RCC 7860 (cell line): ENCODE measurements around the gene ST6GALNAC1.
"Not testable (repeated sequence)": the region's sequence is repeated elsewhere in the genome, so short reads cannot be mapped to it uniquely, and the experiment has no call there.

Source experiments
- DNase-seq: peaks from one replicate; pipeline ENCODE4 v3.0.0-alpha.2; 2015; ENCODE audit warnings: low spot score
- FAIRE-seq: peaks from 2 replicates; lab custom pipeline; 2012; peaks lifted over from hg19 to GRCh38; lab: Jason Lieb, UNC

The ST6GALNAC1 gene

DNA sequence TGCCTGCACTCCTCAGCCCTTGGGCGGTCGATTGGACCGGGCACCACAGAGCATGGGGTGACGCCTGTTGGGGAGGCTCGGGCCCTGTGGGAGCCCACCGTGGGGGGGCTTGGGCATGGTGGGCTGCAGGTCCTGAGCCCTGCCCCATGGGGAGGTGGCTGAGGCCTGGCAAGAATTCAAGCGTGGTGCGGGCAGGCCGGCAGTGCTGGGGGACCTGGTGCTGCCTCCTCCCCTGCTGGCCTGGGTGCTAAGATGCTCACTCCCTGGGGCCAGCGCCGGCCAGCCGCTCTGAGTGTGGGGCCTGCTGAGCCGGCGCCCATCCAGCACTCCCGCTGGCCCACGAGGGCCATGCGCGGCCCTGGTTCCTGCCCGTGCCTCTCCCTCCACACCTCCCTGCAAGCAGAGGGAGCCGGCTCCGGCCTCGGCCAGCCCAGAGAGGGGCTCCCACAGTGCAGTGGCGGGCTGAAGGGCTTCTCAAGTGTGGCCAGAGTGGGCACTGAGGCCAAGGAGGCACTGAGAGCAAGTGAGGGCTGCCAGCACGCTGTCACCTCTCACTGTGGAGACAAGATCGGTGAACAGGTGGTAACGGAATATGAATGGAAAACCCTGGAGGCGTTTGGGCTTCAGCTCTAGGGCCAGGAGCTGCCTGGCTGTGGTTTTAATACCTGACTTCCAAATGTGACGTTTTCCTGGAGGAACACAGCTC, 28.5 kb downstream of the ST6GALNAC1 start:
- DNase-seq = no peak
- no peak for FAIRE-seq

DNA sequence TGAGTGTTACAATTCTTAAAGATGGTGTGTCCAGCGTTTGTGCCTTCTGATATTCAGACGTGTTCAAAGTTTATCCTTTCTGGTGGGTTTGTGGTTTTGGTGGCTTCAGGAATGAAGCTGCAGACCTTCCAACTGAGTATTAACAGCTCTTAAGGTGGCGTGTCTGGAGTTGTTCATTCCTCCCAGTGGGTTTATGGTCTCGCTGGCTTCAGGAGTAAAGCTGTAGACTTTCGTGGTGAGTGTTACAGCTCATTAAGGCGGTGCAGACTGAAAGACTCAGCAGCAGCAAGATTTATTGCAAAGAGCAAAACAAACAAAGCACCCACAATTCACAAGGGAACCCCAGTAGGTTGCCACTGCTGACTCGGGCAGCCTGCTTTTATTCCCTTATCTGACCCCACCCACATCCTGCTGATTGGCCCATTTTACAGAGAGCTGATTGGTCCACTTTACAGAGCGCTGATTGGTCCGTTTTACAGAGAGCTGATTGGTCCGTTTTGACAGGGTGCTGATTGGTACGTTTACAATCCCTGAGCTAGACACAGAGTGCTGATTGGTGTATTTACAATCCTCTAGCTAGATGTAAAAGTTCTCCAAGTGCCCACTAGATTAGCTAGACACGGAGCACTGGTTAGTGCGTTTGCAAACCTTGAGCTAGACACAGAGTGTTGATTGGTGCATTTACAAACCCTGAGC, 29.3 kb downstream of the ST6GALNAC1 start:
- not testable (repeated sequence) for DNase-seq, FAIRE-seq

DNA sequence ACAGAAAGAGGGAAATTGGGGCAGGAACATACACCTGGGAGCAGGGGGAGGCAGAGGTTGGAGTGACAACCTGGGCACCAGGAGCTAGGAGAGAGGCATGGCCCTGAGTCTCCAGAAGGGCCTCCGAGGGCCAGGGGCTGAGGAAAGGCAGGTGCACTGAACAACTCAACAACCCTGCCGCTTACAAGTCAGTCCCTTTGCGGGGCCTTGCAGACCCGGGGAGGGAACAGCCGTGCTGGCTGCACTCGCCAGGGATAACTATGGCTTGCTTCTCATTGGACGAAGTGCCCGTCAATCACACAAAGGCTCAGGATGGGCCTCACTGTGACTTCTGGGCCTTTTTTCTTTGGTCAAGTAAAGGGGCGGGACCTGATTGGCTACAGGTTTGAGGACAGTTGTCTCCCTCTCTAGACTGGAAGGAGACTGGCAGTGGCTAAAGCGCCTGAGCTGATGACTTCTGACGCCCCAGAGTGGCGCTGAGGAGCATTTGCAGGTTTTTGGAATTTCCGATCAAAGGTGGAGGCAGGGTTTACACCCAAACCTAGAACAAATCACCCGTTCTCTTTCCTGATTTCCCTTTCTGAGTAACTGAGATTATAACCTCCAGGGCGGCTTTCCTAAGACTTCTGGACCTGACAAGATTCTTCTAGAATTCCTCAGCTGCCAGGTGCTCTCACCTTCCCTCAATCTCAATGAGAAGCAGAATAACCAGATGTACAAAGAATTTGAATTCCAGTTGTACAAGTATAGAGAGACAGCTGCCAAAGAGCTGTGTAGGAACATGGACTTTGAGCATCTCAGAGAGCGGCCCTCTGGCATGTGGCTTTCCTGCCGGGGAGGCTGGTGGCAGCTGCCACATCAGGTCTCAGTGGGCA, 30.3 kb downstream of the ST6GALNAC1 start:
- no peak for DNase-seq
- no peak for FAIRE-seq

DNA sequence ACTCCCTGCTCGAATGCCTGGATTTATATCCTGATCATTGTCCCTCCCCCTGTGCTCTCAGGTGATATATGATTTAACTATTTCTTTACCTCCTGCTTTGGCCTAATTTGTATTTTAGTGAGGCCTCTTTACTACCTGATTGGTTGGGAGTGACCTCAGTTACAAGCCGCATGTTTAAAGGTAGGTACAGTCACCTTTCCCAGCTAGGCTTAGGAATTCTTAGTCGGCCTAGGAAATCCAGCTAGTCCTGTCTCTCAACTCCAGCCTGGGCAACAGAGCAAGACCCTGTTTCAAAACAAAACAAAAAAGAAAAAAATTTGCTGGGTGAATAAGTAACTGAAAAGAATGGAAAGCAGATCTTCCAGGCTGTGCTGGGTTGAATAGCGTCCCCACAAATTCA, 31.1 kb downstream of the ST6GALNAC1 start:
- DNase-seq (no peak), FAIRE-seq (no peak)

DNA sequence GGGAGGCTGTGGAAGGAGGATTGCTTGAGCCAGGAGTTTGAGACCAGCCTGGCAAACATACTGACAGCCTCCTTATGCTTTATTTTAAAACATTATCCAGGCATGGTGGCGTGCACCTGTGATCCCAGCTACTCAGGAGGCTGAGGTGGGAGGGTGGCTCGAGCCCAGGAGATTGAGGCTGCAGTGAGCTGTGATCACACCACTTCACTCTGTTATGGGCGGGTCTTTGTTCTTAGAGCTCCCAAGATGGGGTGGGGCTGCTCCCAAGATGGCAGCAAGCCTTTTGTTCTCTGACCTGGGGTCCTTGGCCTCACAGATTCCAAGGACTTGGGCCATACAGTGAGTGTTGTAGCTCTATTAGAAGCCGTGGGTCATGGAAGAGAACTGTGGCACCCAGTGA, 31.8 kb downstream of the ST6GALNAC1 start:
- no peak for FAIRE-seq
- no peak for DNase-seq

DNA sequence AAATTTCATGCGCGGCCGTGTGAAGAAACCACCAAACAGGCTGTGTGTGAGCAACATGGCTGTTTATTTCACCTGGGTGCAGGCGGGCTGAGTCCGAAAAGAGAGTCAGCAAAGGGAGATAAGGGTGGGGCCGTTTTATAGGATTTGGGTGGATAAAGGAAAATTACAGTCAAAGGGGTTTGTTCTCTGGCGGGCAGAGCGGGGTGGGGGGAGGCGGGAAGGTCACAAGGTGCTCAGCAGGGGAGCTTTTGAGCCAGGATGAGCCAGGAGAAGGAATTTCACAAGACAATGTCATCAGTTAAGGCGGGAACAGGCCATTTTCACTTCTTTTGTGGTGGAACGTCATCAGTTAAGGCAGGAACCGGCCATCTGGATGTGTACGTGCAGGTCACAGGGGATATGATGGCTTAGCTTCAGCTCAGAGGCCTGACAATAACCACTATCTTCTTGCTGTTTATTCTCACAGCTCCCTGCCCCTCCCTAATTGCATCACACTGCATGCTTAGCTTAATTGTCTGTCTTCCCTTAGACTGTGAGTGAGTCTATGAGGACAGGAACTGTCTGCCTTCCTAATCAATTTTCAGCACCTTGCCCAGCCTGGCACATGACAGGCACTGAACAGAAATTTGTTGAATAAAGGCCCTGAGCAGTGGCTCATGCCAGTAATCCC, 32.3 kb downstream of the ST6GALNAC1 start:
- FAIRE-seq, DNase-seq: not testable (repeated sequence)

DNA sequence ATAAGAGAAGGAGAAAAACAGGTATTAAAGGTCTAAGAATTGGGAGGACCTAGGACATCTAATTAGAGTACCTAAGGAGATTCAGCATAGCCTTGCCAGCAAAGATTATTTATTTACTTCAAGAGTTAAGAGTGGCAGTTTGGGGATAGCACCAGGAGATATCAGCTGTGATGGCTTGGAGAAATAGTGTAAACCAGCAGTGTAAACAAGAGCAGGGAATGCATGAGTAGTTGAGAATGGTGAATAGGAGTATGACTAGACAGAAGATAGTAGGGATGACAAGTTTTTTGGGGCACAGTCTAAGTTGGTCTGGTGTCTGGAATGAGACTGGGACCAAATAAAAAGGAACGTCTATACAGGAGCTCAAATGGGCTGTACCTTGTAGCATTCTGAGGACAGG, 36.9 kb downstream of the ST6GALNAC1 start:
- DNase-seq, FAIRE-seq: not testable (repeated sequence)

DNA sequence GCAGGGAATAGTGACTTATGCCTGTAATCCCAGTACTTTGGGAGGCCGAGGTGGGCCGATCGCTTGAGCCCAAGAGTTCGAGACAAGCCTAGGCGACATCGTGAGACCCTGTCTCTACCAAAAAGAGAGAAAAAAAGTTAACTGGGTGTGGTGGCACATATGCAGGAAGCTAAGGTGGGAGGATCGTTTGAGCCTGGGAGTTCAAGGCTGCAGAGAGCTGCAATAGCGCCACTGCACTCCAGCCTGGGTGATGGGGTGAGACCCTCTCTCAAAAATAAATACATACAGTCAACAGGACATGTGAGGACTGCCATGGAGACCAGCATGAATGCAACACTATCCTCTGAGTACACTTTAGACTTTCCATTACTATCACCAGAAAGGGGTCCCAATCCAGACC, 42.5 kb downstream of the ST6GALNAC1 start:
- DNase-seq (no peak), FAIRE-seq (no peak)

DNA sequence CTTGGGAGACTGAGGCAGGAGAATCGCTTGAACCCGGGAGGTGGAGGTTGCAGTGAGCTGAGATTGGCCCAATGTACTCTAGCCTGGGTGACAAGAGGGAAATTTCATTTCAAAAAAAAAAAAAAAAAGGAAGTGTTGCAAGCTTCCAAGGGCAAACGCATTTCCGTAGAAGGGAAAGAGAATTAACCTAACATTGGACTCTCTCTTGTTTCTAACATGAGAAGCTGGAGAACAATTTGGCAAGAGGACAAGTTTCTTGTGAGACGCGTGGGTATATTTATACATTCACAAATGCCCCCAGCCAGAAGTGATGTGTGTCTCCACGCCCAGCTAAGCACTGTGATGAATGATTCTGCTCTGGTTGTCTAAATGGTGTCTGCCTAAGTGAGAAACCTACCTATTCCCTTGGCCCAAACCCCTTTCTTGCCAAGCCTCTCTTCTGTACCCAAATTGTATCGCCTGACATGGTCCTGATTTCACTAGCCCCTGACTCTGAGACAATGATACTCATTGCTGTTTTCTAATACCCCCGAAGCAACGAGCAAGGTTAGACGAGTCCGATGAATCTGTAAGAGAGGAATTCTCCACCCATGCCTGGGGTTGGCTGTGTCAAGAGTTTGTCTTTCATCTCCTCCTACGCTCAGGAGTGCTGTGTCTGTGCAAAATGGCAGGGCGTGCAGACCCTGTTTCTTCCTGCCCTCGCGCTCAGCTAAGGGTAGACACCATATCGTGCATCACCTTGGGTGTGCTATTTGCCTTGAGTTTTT, 43.7 kb downstream of the ST6GALNAC1 start:
- DNase-seq (no peak), FAIRE-seq (no peak)

DNA sequence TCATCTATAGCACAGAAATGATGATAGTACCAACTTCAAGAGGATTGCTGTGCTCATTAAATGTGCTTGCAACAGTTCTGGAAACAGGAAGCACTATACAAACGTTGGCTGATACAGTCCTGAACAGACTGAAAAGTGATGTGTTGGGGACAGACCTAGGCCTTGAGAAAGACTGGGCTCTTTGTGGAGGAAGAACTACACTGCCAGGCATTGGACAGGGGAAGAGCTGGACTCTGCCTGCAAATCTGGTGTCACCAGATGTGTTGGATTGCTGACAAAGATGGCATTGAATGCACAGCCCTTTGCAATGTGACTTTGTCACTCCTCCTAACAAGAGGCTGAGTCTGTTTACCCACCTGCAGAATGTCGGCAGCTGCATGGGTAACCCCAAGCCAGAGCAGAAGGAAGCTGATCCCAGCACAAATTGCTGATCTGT, 45.5 kb downstream of the ST6GALNAC1 start:
- DNase-seq (no peak), FAIRE-seq (no peak)

DNA sequence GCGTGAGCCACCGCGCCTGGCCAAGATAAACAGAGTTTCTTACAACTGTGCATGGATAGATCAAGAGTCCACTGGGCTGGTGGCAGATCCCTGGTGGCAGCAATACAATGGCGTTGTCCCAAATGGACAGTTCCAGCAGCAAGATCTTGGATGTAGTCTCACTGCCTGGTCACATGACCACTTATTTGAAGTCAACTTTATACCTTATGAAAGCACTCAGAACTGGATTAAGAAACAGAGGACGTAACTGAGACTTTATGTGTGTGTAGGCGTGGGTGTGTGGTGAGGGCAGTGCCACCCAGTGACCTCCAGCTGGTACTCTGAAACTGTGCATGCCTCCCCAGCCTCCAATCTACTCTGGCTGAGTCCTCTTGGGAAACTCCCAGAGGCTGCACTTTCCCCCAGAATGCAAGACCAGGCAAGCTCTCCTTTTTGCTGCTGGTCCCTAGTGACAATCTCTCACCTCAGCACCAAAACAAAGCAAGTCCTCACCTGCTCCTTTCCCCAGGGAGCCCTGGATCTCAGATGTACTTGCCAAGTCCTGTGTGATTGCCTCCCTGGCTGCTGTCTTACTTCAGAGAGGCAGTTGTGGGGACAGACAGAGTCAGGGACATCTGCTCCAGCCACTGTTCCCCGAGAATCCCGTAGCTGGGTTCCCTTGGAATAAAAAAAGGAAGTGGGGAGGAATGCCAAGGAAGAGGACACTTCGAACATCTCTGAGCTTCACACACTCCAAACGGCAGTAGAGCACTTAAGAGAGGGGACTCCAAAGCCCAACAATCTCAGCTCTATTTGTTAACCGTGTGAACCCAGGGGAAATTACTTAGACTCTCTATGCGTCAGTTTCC, 46.2 kb downstream of the ST6GALNAC1 start:
- DNase-seq (peak; percentile 9), FAIRE-seq (no peak)

DNA sequence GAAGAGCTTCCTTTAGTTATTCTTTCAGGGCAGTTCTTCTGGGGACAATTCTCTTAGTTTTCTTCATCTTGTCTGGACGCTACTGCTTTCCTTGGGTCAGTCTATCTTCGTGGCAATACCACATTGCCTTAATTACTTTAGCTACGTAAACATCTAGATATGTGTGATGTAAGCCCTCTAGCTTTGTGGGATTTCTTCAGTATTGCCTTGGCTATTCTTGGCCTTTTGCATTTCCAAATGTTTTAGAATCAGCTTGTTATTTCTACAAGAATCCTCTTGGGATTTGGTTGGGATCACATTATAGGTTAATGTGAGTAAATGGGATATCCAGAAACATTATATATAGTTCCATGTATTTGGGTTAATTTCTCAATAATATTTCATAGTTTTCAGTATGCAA, 48.9 kb downstream of the ST6GALNAC1 start:
- DNase-seq = no peak
- no peak for FAIRE-seq

DNA sequence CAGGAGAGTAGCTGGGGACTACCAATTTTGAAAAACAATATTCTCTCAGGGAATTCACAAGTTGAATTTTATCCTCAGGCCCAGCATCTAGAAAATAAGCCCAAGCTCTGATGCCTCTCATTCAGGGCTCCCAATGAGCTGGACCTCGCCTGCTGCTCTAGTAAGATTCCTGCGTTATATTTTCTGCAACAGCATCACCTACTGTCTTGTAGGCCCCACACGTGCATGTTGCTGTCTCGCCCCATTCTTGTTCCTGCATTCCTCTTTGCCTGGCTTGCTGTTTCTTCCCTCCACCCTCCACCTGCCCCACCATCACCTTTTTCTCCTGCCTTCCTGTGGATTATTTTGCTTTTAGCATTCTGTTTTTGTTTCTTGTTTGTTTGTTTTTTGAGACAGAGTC, 49.6 kb downstream of the ST6GALNAC1 start:
- DNase-seq (no peak), FAIRE-seq (no peak)

DNA sequence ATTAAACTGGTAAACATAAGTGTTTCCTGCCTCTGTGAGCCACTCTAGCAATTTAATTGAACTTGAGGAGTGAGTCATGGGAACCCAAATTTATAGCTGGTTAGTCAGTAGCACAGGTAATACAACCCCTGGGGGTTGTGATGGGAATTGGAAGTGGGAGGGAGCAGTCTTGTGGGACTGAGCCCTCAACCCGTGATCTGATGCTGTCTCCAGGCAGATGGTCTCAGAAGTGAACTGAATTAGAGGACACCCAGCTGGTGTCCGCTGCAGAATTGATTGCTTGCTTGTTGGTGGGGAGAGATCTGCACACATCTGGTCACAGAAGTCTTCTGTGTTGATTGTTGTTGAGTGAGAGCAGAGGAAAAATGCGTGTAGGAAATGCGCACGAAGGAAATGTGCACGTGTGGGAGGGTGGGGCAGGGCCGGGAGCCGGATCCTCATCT, 50.2 kb downstream of the ST6GALNAC1 start:
- DNase-seq (no peak), FAIRE-seq (no peak)

DNA sequence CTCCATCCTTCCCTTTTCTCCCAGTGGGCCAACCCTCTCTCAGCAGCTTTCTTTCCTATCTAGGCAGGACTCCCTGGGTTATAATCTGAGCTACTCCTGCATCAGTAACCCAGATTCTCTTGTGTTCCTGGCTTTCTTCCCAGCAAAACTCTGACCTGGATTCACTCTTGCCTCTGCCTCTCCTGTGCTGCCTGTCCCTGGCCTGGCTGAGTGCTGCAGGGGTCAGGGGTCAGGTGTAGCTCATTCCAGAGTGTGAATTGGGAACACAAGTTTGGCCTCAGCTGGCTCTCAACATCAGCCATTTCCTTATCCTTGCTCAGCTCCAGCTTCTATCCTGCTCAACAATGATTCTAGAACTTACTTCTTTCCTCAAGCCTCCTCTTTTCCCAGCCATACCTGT, 55.4 kb downstream of the ST6GALNAC1 start:
- DNase-seq (no peak), FAIRE-seq (no peak)

DNA sequence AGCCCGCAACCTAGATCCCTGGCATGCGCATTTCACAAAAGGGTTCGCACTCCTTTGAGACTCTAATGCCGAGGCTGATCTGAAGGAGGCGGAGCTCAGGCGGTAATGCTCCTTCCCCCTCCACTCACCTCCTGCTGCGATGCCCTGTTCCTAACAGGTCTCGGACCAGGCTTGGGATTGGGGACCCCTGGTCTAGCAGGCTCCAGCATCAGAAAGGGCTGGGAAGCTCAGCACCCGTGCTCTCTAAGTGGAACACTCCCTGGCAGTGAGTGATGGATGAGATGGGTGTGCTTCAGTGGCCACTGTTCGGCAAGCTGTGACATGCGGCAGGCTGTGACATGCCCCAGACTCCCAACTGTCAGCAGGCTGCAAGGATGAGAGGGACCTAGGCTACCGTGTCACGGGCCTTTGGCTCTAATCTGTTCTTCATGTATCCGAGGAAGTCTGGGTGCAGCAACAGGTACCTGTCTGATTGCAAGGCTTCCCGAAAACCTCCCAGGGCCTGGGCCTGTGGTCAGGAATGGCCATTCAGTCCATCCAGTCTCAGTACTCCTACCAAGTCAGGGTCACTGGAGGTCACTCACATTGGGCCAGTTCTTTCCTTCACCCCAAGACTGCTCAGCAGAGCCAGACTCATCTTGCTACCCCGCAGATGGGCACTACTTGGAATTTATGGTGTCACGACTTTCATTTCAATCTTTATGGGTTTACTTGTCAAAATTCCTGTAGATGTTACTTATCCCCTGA, 56.6 kb downstream of the ST6GALNAC1 start:
- DNase-seq (no peak), FAIRE-seq (no peak)

DNA sequence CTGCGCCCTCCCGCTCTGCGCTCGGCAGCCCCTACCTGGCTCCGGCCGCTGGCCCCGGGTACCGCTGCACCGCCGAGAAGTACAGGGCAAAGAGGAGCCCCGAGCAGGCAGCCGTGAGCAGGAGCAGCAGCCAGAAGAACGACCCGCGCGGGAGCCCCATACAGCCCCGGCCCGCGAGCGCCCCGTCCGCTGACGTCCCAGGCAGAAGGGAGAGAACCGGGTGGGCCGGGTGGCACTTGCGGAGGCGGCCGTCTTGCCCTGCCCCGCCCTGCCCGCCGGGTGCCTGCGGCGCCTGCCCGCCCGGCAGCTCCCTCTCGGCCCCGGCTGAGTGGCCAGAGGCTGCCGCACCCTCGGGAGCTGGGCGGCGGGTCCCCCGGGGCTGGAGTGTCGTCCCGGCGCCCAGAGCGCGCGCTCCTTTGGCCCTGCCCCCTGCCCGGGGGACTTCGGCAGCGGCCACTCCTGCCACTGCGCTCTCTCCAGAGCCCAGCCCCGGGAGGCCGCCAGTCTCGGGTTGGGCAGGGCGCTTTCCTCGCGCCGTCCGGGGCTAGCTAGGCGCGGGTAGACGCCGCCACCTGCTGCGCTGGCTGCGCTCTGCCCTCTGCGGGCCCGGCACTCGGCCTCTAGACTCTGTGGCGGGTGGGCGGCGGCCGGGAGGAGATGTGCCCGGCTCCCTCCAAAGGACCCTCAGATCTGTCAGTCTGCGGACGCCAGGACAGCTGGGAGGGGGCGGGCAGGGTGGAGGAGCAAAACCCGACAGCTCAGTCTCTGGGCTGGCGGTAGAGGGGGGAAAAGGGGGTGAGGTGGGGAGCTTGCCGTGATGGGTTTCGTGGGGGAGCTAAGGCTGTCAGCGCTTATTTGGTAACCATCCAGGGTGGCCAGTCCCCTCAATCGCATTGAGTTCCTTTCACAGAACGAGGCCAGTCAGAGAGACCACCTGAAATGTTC, 57.6 kb downstream of the ST6GALNAC1 start, which contains the start of gene ST6GALNAC2:
Gene ST6GALNAC2, minus strand, starts transcription at position 212 of the 945 bp plus-strand sequence. Its CDS starts 52 bp downstream, at position 160.
- DNase-seq (peak; percentile 41), FAIRE-seq (no peak)
